HEK293T (cell line): ENCODE results near the gene ARHGEF26.

Experiments used
- CTCF ChIA-PET: fragments of 350-600 bp; formaldehyde crosslinking; extraction: SDS; loops from one replicate; lab custom pipeline; 2021; ENCODE audit warnings: antibody characterized with exemption, inconsistent platforms; lab: Yijun Ruan, JAX
- POLR2A ChIA-PET: fragments of 350-600 bp; formaldehyde crosslinking; extraction: SDS; loops from one replicate; lab custom pipeline; 2020; ENCODE audit warnings: antibody characterized with exemption, inconsistent platforms; lab: Yijun Ruan, JAX
- DNase-seq: peaks from one replicate; pipeline ENCODE4 v3.0.0; 2012; ENCODE audit warnings: mixed read lengths; ENCODE audit errors: extremely low spot score
- ARNT ChIP-seq: fragments of 450-650 bp; IDR thresholded peaks from 2 replicates; pipeline ENCODE4 v1.6.1; 2017; ENCODE audit warnings: mild to moderate bottlenecking
- BHLHE40 ChIP-seq: fragments of 450-650 bp; IDR thresholded peaks from 2 replicates; pipeline ENCODE4 v1.6.1; 2016; ENCODE audit warnings: mild to moderate bottlenecking, moderate library complexity, borderline replicate concordance
- CTBP1 ChIP-seq: fragments of 450-650 bp; IDR thresholded peaks from 2 replicates; pipeline ENCODE4 v1.6.1; 2016; ENCODE audit warnings: borderline replicate concordance
- ELF4 ChIP-seq: fragments of 450-650 bp; IDR thresholded peaks from 2 replicates; pipeline ENCODE4 v1.6.1; 2017; ENCODE audit warnings: antibody characterized with exemption
- FOXA1 ChIP-seq: fragments of 450-650 bp; IDR thresholded peaks from 2 replicates; pipeline ENCODE4 v1.6.1; 2016; ENCODE audit warnings: mild to moderate bottlenecking
- FOXK2 ChIP-seq: fragments of 450-650 bp; IDR thresholded peaks from 2 replicates; pipeline ENCODE4 v1.6.1; 2016; ENCODE audit warnings: mild to moderate bottlenecking
- FOXM1 ChIP-seq: fragments of 450-650 bp; IDR thresholded peaks from 2 replicates; pipeline ENCODE4 v1.6.1; 2017; ENCODE audit warnings: mild to moderate bottlenecking, borderline replicate concordance
- HDGF ChIP-seq: fragments of 450-650 bp; IDR thresholded peaks from 2 replicates; pipeline ENCODE4 v1.6.1; 2017; ENCODE audit warnings: antibody characterized with exemption, borderline replicate concordance
- L3MBTL2 ChIP-seq: fragments of 450-650 bp; conservative IDR thresholded peaks from 2 replicates; pipeline ENCODE4 v1.6.1; 2016; ENCODE audit warnings: mild to moderate bottlenecking
- LEF1 ChIP-seq: fragments of 450-650 bp; IDR thresholded peaks from 2 replicates; pipeline ENCODE4 v1.6.1; 2017; ENCODE audit warnings: mild to moderate bottlenecking, borderline replicate concordance
- NFRKB ChIP-seq: fragments of 450-650 bp; IDR thresholded peaks from 2 replicates; pipeline ENCODE4 v1.6.1; 2016; ENCODE audit warnings: mild to moderate bottlenecking, moderate library complexity
- PKNOX1 ChIP-seq: fragments of 450-650 bp; IDR thresholded peaks from 2 replicates; pipeline ENCODE4 v1.6.1; 2016
- SP1 ChIP-seq: fragments of 450-650 bp; IDR thresholded peaks from 2 replicates; pipeline ENCODE4 v1.6.1; 2017
- SUZ12 ChIP-seq: fragments of 450-650 bp; IDR thresholded peaks from 2 replicates; pipeline ENCODE4 v1.6.1; 2016; ENCODE audit warnings: mild to moderate bottlenecking
- TARDBP ChIP-seq: fragments of 450-650 bp; IDR thresholded peaks from 2 replicates; pipeline ENCODE4 v1.6.1; 2016
- ZNF384 ChIP-seq: fragments of 450-650 bp; IDR thresholded peaks from 2 replicates; pipeline ENCODE4 v1.6.1; 2016

Gene ARHGEF26

GRCh38 chr3:154105218-154105975 lies 15.8 kb upstream of the ARHGEF26 start:
- ChIA-PET POLR2A (interaction anchor here (0.6 kb wide), 1 partner anchor 16 kb away, joined by 3 read pairs; the partner anchor contains the start of gene ARHGEF26), CTCF (no interaction called here)
- DNase-seq, result no peak
- no peak for TF ChIP-seq FOXM1
- TF ChIP-seq FOXA1, result no peak
- TF ChIP-seq SUZ12, result no peak
- TF ChIP-seq FOXK2, result no peak
- no peak for TF ChIP-seq ELF4
- TF ChIP-seq NFRKB, result no peak
- TF ChIP-seq PKNOX1, result no peak
- TF ChIP-seq CTBP1, result no peak
- no peak for TF ChIP-seq HDGF
- no peak for TF ChIP-seq SP1
- no peak for TF ChIP-seq TARDBP
- TF ChIP-seq LEF1, result no peak
- no peak for TF ChIP-seq L3MBTL2
- no peak for TF ChIP-seq ARNT
- no peak for TF ChIP-seq BHLHE40
- TF ChIP-seq ZNF384, result no peak

GRCh38 chr3:154111365-154111935 lies 9.7 kb upstream of the ARHGEF26 start:
- DNase-seq, result no peak
- CTCF ChIA-PET, result no interaction called here
- TF ChIP-seq FOXM1 (no peak), TARDBP (no peak), SUZ12 (no peak), CTBP1 (no peak), BHLHE40 (no peak), NFRKB (no peak), PKNOX1 (no peak), ELF4 (no peak), FOXA1 (no peak), ARNT (no peak), FOXK2 (no peak), LEF1 (no peak)
- POLR2A ChIA-PET, result interaction anchor here (1.0 kb wide), 1 partner anchor 10 kb away, joined by 3 read pairs; the partner anchor contains the start of gene ARHGEF26

- DNase-seq, result no peak
- ChIA-PET POLR2A (no interaction called here), CTCF (no interaction called here)
- TF ChIP-seq ELF4 (no peak), CTBP1 (no peak), FOXM1 (no peak), TARDBP (no peak), PKNOX1 (no peak), BHLHE40 (no peak), NFRKB (no peak), FOXA1 (no peak), L3MBTL2 (no peak), LEF1 (no peak), ARNT (no peak), SUZ12 (no peak), FOXK2 (no peak)
These were observed 8.9 kb upstream of the ARHGEF26 start for GRCh38 chr3:154112146-154112852.

- ChIA-PET CTCF (no interaction called here), POLR2A (no interaction called here)
- DNase-seq, result no peak
- TF ChIP-seq SUZ12 (no peak), BHLHE40 (no peak), CTBP1 (no peak), ZNF384 (no peak)
These were observed 7.6 kb upstream of the ARHGEF26 start for GRCh38 chr3:154113609-154114008.

GRCh38 chr3:154115332-154115731 lies 5.9 kb upstream of the ARHGEF26 start:
- POLR2A ChIA-PET, result no interaction called here
- TF ChIP-seq FOXA1 (no peak), CTBP1 (no peak)
- CTCF ChIA-PET, result no interaction called here
- DNase-seq, result no peak

- DNase-seq, result no peak
- ChIA-PET POLR2A (interaction anchor here (1.2 kb wide), 1 partner anchor 12 kb away, joined by 3 read pairs; no protein-coding TSS in a partner anchor), CTCF (no interaction called here)
- no peak for TF ChIP-seq HDGF
- no peak for TF ChIP-seq ZNF384
- TF ChIP-seq CTBP1, result no peak
- no peak for TF ChIP-seq LEF1
- TF ChIP-seq ARNT, result no peak
- no peak for TF ChIP-seq FOXM1
- TF ChIP-seq SUZ12, result no peak
- TF ChIP-seq FOXK2, result no peak
- TF ChIP-seq FOXA1, result no peak
- TF ChIP-seq BHLHE40, result no peak
- TF ChIP-seq L3MBTL2, result no peak
- TF ChIP-seq ELF4, result no peak
These were observed 1.2 kb upstream of the ARHGEF26 start for GRCh38 chr3:154119951-154120350.
